ENCODE data around the gene FAM180A.
"Not testable (repeated sequence)": the region's sequence is repeated elsewhere in the genome, so short reads cannot be mapped to it uniquely, and the experiment has no call there.

FAM180A gene

DNA sequence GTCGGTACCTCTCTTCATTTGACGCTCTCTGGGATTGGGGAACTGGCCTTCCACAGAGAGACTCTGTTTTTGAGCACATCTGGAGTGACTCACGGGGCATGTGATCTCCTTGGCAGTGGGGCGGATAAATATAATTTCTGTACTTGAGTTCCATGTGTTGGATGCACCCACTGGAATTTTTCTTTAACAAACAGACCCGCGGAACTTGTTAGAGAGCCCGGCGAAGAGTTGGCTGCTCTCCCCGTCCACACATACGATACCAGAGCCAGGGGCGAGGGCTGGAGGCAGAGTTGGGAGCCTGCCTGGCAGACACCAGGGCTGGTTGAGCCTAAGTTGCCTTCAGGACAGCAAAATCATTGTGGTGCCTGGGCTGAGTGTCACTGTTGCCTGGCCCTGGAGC lies at the start of gene FAM180A:
Gene FAM180A, minus strand, starts transcription at position 44 of the 400 bp plus-strand sequence. CDS start 233 bp downstream, outside the sequence.
- no peak for DNase-seq

GRCh38 chr7:135798095-135798494 lies 49.5 kb upstream of the FAM180A start:
- DNase-seq, result no peak

- DNase-seq, result no peak
Observed at GRCh38 chr7:135795846-135796570, 47.4 kb upstream of the FAM180A start.

- DNase-seq, result no peak
Observed at GRCh38 chr7:135793841-135794240, 45.2 kb upstream of the FAM180A start.

DNA sequence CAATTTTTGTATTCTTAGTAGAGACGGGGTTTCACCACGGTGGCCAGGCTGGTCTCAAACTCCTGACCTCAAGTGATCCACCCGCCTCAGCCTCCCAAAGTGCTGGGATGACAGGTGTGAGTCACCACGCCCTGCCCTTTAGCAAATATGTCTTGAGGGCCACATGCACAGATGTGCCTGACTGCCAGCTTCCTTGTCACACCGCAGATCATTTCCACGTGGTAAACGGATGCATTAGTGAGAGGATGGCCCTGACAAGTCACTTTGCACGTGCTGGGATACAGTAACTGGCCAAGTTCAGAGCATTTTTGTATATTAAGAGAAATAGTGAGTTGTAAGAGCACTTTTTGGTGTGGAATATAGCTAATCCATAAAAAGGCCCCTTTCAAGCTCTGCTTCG lies 44.3 kb upstream of the FAM180A start:
- DNase-seq, result no peak

DNA sequence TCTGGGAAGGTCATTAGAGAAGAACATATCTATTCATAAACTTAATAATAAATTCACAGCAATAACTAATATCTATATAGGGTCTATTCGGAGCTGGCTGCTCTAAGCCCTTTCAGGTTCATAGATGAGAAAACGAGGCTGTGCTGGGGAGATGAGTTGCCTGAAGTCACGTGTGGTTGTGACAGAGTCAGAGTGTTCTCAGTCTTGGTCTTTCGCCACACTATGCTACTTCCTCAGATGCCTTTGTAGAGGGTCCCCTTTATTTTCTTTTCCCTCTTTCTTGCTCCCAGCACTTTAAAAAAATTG lies 43.7 kb upstream of the FAM180A start:
- DNase-seq, result no peak

DNA sequence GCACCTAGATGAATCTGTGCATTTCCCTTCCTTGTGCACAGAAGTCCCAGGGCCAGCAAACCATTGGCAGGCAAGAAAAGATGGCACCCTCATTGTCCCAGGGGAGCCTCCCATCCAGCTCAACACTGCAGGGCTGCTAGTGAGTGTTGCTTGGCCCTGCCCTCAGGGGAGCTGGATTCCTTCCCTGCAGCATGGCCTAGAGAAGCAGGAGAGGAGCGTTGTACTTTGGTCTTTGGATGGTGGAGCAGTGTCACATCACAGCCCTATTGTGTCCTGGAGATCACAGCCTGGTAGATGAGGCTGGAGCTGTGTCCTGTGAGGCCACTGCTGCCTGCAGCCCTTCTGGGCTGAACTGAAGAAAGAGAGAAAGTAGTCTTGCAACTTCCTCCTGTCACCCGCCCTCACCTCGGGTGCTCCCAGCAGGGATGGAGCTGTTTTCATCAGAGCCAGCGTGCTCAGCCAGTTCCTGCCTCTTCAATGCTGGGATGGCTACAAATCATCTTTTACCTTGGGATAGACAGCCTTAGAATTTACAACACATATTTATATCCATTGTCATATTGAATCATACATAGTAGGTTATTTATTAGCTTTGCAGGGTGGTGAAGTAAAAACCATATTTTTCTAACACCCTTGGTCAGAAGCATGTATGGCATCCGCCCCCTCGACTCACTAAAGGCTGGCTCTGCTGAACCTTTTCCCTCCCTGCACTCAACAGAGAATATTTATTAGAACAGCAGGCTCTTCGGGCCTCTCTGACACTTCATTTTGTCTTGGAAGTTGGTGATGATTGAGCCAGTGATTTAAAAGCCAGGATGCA lies 43.1 kb upstream of the FAM180A start:
- no peak for DNase-seq

DNA sequence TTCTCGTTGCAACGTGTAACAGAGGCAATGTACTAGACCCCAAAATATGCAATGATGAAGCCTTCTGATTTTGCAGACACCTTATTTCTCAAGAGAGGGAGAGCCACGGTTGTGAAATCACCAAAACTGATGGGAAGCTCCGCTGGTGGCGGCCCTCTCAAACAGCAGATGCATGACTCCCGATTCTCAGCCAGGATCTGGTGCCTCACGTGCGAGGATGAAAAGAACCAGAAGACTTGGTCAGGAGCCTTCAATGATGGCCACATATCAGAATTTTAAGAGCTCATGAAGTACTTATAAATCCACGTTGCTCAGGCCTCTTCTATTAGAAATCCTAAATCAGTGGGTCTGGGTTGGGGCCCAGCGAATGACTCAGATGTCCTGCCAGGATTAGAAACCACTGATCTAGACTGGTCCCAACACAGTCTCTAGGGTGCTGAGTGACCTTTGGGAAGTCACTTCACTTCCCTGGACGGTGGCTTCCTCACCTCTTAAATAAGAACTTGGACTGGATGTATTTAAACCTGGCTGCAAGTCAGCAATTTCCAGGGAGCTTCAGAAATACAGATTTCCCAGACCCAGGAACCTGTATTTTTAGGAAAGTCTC lies 41.9 kb upstream of the FAM180A start:
- DNase-seq, result no peak

GRCh38 chr7:135789956-135790355 lies 41.3 kb upstream of the FAM180A start:
- DNase-seq, result no peak

DNA sequence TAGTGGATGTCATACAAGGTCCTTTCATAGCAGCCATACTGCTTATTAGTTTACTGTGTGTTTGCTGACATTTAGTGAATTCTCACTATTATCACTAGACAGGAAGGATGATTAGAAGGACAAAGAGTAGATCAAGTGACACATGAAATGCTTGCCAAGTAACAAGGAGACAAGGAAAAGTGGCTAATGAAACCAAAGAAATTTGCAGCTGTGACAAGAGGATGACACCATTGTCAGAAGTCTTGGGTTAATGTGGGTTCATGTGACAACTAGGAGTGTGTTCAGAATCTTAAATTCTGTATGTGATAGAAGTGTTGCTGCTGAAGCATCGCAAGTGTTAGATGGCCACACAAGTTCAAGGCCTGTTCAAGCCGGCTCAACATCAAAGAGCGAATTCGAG lies 40.8 kb upstream of the FAM180A start:
- no peak for DNase-seq

DNA sequence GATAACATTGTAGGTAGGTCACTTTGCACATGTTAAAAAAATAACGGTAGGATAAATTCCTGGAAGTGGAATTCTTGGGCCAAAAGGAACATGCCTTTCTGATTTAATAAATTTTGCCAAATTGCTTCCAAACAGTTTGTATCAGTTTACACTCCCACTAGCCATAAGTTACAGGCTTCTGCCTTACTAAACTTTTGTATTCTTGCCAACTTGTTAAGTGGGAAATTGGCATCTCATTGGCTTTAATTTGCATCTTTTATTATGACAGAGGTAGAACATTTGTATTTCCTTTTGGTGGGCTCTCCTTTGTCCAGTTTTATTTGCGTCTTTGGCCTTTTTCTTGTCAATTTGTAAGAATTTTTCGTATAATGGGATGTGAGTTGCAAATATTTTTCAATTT lies 38.3 kb upstream of the FAM180A start:
- no peak for DNase-seq

GRCh38 chr7:135785065-135785464 lies 36.5 kb upstream of the FAM180A start:
- no peak for DNase-seq

DNA sequence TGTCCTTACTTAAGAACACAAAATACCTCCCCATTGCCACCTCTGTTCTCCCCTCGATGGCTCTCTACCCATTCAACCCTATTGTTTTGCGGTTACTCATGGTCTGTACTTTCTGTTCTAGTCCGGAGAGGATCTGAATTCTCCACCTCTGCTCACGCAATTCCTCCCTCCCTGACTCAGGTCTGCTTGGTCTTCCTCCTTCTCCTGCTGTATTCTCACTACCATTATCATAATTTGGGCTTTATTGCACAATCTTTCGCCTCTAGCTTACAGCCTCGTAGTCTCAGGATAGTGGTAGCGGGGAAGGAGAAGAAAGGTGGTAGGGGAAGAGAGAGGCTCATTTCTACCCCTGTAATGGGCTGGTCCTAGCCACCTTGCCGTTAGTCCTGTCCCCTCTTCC lies 35.4 kb upstream of the FAM180A start:
- no peak for DNase-seq

DNA sequence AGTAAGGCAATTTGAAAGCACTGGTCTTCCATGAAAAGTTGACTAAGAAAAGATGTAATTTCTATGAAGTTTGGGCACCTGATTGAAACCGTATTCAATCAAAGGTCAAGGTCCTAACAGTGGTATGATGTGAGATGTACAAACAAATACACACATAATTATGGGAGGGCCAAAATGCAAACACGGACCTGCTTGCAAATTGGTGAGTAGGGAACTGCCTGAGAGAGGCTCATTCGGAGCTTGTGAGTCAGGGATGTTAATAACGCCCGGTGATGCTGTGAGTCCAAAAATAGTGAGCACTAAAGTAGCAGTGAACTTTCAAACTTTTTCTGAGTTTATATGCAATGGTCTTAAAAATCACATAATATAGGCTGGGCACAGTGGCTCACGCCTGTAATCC lies 34.2 kb upstream of the FAM180A start:
- no peak for DNase-seq

DNA sequence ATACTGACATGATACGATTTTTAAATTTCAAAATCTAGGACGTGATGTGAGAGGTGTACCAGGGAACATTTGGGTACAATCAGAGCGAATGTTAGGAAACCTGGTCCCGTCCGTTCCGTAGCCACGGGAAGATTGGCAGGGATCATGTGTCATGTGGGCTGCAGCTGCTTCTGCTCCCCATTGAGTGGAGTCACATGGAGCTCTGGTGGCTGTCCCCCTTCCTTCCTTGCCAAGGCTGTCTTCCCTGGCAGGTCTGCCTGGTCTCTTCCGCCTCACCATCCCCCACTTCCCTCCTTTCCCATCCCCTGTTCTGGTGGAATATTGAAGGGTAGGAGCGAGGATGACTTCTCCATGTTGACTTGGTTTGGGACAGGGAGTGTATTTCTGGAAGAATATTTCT lies 33.8 kb upstream of the FAM180A start:
- DNase-seq, result no peak

DNA sequence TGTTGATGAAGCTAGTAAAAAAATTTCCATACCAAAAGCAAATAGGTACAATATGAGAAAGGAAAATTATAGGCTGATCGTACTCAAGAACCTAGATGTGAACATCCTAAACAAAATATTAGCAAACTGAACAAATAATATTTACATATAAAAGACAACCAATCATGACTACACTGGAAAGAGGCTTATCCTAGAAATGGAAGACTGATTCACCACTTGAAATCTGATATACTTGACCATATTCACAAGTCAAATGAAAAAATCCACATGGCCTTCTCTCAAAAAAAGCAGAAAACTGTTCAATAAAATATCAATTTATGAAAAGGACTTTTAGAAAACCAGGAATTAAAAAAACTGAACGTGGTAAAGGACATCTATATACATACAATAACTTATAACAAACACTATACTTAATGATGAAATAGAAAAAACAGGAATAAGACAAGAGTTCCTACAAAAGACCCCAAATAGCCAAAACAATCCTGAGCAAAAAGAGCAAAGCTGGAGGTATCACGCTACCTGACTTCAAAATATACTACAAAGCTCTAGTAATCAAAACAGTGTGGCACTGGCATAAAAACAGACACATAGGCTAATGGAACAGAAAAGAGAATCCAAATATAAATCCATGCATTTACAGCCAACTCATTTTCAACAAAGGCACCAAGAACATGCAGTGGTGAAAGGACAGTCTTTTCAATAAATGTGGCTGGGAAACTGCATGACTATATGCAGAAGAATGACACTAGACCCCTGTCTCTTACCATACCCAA lies 29.2 kb upstream of the FAM180A start:
- no peak for DNase-seq

GRCh38 chr7:135775915-135776314 lies 27.3 kb upstream of the FAM180A start:
- DNase-seq, result not testable (repeated sequence)

DNA sequence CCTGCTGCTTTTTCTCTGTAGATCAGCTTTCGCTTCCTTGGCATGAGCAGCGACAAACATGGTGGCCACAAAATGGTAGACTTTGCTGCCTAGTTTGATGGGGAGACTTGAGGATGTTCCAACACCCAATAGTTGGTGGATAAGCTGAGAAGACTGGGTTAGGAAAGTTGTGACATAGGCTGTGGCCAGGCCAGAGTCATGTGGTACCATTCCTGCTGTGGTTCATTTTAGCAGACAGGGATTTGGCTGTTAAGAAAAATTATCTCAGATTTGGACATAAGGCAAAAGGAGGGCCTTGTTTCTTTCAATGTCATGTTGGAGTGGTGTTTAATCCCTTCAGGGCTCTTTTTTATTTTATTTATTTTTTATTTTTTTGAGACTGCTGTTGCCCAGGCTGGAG lies 26.6 kb upstream of the FAM180A start:
- DNase-seq, result no peak

DNA sequence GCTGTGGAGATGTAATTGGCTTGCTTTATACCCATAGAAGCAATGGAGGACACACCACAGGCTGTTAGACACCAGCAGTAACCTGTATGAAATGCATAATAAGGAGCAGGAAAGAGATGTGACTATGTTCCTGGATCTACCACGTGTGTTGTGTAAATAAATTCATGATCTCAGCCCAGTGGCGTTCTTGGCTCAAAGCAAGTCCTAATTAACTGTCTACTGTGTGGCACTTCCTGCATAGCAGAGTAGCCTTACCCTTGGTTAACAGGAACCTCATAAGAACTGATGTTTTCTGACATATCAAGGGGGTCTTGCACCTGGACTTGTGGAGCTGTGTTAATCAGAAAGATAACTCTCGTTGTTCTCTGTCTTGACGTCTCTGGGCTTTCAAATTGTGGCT lies 25.7 kb upstream of the FAM180A start:
- no peak for DNase-seq

DNA sequence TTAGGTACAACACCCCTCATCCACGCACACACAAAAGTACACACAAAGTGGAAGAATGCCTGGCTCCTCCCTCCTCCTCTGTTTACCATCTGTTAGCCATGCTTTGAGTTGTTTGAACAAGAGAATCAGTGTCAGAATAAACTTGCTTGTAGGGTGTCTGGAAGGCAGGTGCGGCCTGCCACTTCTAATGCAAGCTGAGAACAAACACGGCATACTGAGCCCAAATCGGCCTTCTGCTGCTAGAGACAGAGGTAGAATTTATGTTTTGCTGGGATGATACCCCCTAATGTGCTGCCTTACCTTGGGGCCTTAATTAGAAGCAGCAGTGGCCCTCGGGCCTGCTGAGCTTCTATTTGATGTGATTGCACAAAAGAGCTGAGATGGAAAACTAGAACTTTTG lies 24.9 kb upstream of the FAM180A start:
- no peak for DNase-seq

DNA sequence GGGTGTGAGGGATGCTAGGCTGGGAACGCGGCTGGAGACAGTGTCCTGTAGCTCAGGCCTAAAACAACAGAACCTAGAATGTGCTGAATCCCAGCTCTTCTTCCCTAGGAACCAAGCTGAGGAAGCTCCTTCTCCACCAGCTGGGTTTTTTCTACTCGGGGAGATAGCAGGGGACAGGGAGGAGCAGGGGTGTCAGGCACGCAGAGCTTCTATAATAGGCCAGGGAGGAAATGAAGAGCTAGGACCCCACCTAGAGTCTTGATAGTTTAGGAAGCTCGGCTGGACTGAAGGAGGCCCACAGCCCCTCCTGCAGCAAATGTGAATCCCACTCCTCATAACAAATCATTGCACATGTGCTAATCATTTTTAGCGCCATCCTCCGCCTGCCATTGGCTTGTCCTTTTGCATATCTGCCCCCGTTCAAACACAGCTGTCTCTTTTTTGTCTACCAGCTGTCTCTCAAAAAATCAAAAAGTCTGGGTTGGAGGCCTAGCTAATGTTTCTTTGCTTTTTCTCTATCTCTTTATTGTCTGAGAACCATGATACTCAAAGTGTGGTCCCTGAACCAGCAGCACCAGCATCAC lies 24.1 kb upstream of the FAM180A start:
- DNase-seq, result no peak

DNA sequence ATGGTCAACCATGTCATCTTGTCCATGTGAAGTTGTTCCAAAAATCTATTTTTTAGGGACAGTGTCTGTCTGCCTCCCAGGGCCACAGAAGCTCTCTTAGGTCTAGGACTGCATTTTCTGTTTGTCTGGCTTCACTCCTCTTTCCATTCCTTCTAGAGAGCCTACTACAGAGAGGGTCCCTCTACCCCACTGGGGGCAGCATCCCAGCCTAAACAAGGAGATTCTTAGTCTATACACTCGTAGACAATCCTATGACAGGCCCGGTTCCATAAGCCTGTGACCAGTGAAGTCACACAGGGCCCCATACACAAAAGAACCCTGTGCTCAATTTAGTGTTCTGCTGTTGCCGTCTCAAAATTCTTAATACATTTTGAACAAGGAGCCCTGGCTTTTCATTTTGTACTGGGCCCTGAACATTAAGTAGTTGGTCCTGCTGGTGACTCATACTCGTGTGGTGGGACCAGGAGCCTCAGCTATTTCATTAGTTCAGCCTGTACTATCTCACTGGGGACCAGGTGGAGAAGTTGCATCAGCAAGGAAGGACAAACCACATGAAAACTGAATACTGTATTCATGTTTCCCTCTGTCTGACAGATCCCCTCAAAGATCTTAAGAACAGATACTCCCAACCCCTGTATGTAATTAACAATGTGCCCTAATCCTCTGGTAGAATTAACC lies 23.5 kb upstream of the FAM180A start:
- no peak for DNase-seq

All from activated CD8-positive, alpha-beta memory T cell treated with anti-CD3 and anti-CD28 coated beads for 24 hours (primary cell).